Ureter (tissue), 1 donor: ENCODE measurements around the gene GNA12. TPM values are rescaled to one million over a fixed set of nuclear protein-coding genes. Genes with fewer than 3 reads are reported as not detected.

ENCODE experiments used
- DNase-seq: peaks from one replicate; pipeline ENCODE4 v3.0.0-alpha.2; 2020; ENCODE audit warnings: low spot score
- total RNA-seq: library from RNA; stranded (reverse); gene quantifications from one replicate; pipeline ENCODE4 v1.2.4, GENCODE V29; 2023
- donor health status: DM: yes; HTN: yes; CAD: no.

The GNA12 gene
- total RNA-seq, 1 donor from 2014 or later, result 41.8 TPM

DNA sequence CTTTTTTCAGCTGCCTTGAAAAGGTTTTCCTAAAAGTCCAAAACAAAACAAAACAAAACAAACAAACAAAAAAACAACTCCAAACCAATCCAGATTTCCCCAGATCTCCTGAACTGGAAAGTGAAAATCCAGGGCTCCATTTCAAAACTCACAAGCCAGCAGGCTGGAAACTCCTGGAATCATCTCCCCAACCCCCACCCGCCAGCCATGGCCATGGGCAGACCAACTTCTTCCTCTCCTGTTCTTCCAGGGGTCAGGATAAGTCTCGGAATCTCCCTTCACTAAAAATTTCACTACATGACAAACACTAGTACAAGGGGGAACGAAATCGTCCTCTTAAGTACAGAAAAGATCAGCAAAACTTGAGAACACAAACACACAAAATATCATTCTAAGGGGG is 40.4 kb downstream of the GNA12 start:
- DNase-seq, result peak; percentile 36

GRCh38 chr7:2803342-2803692 is 40.8 kb downstream of the GNA12 start:
- DNase-seq, result peak; percentile 28

GRCh38 chr7:2802504-2803341 is 41.4 kb downstream of the GNA12 start:
- DNase-seq, result peak; percentile 40

GRCh38 chr7:2802101-2802500 is 42.0 kb downstream of the GNA12 start:
- DNase-seq, result no peak

- peak; percentile 47 for DNase-seq
These were observed 43.0 kb downstream of the GNA12 start for GRCh38 chr7:2800931-2801688.

DNA sequence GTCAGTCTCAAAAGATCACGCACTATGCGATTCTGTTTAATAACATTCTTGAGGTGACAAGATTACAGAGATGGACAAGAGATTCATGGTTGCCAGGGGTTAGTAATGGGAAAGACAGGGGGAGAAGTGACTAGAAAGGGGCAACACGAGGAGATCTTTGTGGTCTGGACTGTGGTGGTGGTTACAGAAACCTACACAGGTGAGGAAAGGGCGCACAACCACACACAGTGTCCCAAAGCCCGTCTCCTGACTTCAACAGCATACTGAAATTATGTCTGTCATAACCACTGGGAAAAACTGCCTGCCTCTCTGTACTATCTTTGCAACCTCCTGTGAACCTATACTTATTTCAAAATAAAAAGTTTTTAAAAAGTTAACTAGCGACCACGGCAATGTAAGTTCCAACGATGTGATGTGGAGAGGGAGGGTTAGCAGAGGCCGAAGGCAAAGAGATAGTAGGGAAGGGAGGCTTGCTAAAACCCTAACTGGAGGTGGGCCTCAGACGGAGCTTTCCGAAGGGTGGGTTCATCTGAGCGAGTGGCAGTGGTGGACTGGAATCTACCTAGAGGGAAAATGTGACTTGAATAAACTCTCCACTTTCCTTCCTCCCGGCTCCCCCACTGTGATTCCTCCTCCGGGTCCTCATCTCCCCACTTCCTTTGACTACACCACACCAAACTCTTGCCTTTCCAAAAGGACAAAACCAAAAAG is 43.7 kb downstream of the GNA12 start:
- peak; percentile 22 for DNase-seq

GRCh38 chr7:2799253-2799652 is 44.9 kb downstream of the GNA12 start:
- no peak for DNase-seq

DNA sequence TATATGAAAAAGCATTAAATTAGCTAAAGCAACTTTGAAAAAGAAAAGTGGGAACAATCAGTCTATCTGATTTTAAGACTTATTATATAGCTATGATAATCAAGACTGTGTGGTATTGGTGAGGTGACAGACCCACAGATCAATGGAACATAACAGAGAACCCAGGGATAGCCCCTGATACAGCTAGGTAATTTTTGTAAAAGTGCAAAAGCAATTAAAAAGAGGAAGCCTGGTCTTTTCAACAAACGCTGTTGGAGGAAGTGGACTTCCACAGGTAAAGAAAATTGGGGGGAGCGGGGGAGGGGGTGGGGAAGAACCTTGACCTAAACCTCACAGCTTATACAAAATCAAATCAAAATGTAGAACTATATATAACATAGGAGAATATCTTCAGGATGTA is 45.4 kb downstream of the GNA12 start:
- DNase-seq, result no peak

- peak; percentile 51 for DNase-seq
These were observed 47.5 kb downstream of the GNA12 start for GRCh38 chr7:2796358-2797352.

DNA sequence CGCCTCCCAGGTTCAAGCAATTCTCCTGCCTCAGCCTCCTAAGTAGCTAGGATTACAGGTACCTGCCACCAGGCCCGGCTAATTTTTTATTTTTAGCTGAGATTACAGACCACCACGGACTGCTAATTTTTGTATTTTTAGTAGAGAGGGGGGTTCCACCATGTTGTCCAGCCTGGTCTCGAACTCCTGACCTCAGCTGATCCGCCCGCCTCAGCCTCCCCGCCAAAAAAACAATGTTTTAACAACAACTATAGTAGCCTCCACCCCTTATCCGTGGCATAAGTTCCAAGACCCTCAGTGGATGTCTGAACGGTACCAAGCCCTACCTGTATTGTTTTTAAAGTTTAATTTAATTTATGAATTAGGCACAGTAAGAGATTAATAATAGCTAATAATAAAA is 48.2 kb downstream of the GNA12 start:
- peak; percentile 27 for DNase-seq

- DNase-seq, result peak; percentile 36
These were observed 49.1 kb downstream of the GNA12 start for GRCh38 chr7:2794836-2795636.

GRCh38 chr7:2792856-2793487 is 51.1 kb downstream of the GNA12 start:
- peak; percentile 35 for DNase-seq

DNA sequence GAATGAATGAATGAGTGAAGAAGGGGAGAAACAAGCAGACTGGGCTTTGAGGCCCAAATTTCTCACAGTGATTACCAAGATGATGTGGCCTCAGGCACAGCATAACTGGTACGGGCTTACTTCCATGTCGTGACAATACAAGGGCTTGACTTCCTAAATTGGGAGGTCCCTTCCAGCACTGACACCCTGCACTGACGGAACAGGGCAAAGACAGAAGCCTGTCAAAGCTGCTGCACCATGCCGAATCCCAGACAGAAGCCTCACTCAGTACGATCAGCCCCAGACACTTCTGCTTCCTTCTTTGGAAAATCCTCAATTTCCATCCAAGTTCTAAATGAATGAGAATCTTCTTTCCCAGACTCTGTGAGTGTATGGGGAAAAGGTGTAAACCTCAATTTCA is 51.9 kb downstream of the GNA12 start:
- no peak for DNase-seq

- no peak for DNase-seq
These were observed 52.7 kb downstream of the GNA12 start for GRCh38 chr7:2791390-2791789.

DNA sequence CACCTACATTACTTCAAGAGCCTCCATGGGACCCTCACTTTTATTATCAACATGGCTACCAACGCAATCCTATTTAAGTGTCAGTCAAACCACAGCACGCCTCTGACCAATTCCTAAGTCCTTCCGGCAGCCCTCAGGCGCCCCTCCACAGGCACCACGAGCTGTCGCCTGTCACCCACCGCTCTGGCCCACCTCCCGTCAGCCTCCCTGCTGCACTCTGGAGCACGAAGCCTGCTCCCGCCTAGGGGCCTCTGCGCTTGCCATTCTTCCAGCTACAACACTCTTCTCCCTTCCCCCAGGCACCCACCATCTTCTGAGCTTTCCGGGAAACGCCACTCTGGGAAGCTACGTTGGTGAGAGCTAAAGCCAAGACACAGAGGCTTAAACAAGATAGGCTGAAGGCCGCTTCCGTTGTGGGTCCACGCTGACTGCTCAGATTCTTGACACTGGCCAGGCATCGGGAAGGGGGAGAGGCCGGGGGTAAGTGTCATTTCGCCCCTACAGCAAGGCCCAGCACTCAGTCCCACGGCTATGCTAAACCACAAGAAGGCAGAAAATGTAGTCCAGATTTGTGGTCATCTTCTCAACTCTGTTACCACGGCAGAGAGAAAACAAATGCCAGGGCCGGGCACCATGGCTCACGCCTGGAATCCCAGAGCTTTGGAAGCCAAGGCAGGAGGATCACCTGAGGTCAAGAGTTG is 56.7 kb downstream of the GNA12 start:
- no peak for DNase-seq

DNA sequence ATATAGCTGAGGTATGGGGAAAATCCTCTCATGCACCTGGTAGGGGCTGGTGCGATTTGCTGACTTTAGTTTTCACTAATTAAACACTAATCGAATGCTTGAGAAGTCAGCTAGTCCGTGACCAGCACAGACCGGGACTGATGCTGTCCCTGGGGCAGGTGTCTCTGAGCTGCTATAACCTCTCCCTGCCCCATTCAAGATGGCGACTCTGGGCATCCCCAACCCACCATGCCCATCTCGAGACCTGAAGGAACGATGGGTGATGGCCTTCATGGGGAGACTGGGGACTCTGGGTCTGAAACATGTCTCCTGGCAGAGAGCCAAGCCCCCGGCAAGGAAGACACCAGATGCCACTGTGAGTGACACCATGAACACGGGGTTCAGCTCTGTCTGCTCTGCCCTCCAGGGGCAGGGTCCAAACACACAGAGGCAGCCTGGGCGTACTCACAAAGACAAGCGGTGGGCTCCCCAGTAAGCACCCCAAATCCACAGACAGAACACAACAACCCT is 57.4 kb downstream of the GNA12 start:
- no peak for DNase-seq

DNA sequence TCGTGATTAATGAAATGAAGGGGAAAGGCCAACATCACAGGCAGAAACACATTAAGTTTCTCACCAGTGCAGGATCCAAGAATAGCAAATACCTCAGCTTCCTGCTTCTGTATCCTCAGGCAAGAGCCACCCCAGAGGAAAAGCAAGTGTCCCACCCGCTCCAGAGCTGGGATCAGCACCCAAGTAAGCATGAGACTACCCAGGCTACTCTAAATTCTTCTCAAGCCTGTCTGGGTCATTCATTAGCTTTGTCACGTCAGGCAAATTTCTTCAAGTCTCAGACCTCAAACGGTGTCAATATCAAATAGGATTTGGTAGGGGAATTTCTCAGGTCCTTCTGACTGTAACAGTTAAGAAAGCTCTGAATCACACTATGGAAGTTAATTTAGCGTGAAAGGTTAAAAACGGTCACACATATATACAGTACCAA is 59.0 kb downstream of the GNA12 start:
- DNase-seq, result no peak

GRCh38 chr7:2782565-2782964 is 61.5 kb downstream of the GNA12 start:
- no peak for DNase-seq

DNA sequence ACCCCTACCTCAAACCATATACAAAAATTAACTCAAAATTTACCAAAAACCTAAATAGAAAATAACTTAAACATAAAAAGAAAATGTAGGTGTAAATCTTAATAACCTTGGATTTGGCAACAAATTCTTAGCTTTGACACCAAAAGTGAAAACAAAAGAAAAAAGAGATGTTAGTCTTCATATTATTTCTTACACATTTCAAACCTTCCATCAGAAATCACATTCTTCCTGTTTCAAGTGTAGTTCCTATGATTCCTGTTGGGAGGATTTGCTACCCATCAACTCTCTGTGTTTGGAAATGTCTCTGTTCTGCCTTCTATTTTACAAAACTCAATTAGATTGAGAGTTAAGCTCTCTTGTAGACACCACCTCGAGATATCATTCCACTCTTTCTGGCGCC is 62.0 kb downstream of the GNA12 start:
- DNase-seq, result no peak
